GM12878 (cell line): ENCODE data around the gene POLR3K. TPM values are rescaled to one million over a fixed set of nuclear protein-coding genes. Genes with fewer than 3 reads are reported as not detected.

ENCODE experiments used
- BRCA1 ChIP-seq: IDR thresholded peaks from 2 replicates; pipeline ENCODE4 v1.6.1; 2011; ENCODE audit warnings: low read depth, low read length, improper control_type of control experiment
- CEBPB ChIP-seq, 2 experiments: fragments of 150-350 bp in 1 of 2; IDR thresholded peaks; 2 replicates each; pipeline ENCODE4 v1.6.1; 2012 to 2014; ENCODE audit warnings: low read depth in 2 of 2, low read length in 2 of 2, borderline replicate concordance in 1 of 2, inconsistent platforms in 1 of 2
- CREB1 ChIP-seq: IDR thresholded peaks from 2 replicates; pipeline ENCODE4 v1.6.1; 2012; ENCODE audit warnings: low read depth, mild to moderate bottlenecking, inconsistent platforms
- CTCF ChIP-seq, 3 experiments: IDR thresholded peaks in 2 of 3; conservative IDR thresholded peaks in 1 of 3; 2 replicates each; pipeline ENCODE4 v1.5.1; 2011; ENCODE audit warnings: low read depth in 3 of 3, low read length in 3 of 3, mild to moderate bottlenecking in 3 of 3, control low read depth in 2 of 3, moderate library complexity in 2 of 3, inconsistent platforms in 1 of 3, mixed read lengths in 1 of 3; ENCODE audit not compliant: control insufficient read depth in 2 of 3, insufficient read depth in 1 of 3; ENCODE audit errors: extremely low read depth in 1 of 3
- CUX1 ChIP-seq: IDR thresholded peaks from 2 replicates; pipeline ENCODE4 v1.6.1; 2012; ENCODE audit warnings: improper control_type of control experiment, low read depth, low read length; ENCODE audit not compliant: insufficient replicate concordance
- EGR1 ChIP-seq, 2 experiments: IDR thresholded peaks; 1 replicate in 1 of 2; 2 replicates in 1 of 2; pipeline ENCODE4 v1.6.1; 2011 to 2012; ENCODE audit warnings: low read depth in 2 of 2, low read length in 2 of 2, borderline replicate concordance in 1 of 2, mild to moderate bottlenecking in 1 of 2, moderate library complexity in 1 of 2
- ELK1 ChIP-seq: IDR thresholded peaks from 2 replicates; pipeline ENCODE4 v1.6.1; 2012; ENCODE audit warnings: low read depth, low read length, improper control_type of control experiment
- LARP7 ChIP-seq: fragments of 450-650 bp; IDR thresholded peaks from 2 replicates; pipeline ENCODE4 v1.6.1; 2017; ENCODE audit warnings: mild to moderate bottlenecking
- MTA2 ChIP-seq: fragments of 450-650 bp; IDR thresholded peaks from 2 replicates; pipeline ENCODE4 v1.6.1; 2016; ENCODE audit warnings: low read depth, mild to moderate bottlenecking, moderate library complexity
- MYC ChIP-seq: IDR thresholded peaks from 2 replicates; pipeline ENCODE4 v1.6.1; 2011; ENCODE audit warnings: mild to moderate bottlenecking, low read length, moderate library complexity, inconsistent platforms; ENCODE audit not compliant: insufficient read depth, insufficient replicate concordance, insufficient read length, severe bottlenecking
- NFYB ChIP-seq: IDR thresholded peaks from 2 replicates; pipeline ENCODE4 v1.6.1; 2011; ENCODE audit warnings: low read depth, mild to moderate bottlenecking, low read length, improper control_type of control experiment, moderate library complexity; ENCODE audit not compliant: insufficient read depth
- REST ChIP-seq: IDR thresholded peaks from 2 replicates; pipeline ENCODE4 v1.6.1; 2012; ENCODE audit warnings: mild to moderate bottlenecking, low read depth, low read length
- SMAD1 ChIP-seq: fragments of 450-650 bp; IDR thresholded peaks from 2 replicates; pipeline ENCODE4 v1.6.1; 2018; ENCODE audit warnings: mild to moderate bottlenecking, low read depth; ENCODE audit not compliant: partially characterized antibody
- SUPT20H ChIP-seq: IDR thresholded peaks from 2 replicates; pipeline ENCODE4 v1.6.1; 2011; ENCODE audit warnings: low read depth, mild to moderate bottlenecking, low read length, moderate library complexity, borderline replicate concordance; ENCODE audit not compliant: control insufficient read depth
- ZNF207 ChIP-seq: fragments of 450-650 bp; IDR thresholded peaks from 2 replicates; pipeline ENCODE4 v1.6.1; 2014; ENCODE audit warnings: antibody characterized with exemption, mild to moderate bottlenecking, borderline replicate concordance
- polyA plus RNA-seq, 11 experiments: library from polyadenylated mRNA; depleted of rRNA in 4 of 11; unstranded in 6 of 11; stranded (reverse) in 5 of 11; fragments of >200 nt; fragmentation: Nextera tagmentation in 4 of 11; fragmentation: Illumina TruSeq in 1 of 11; extraction: Ambion mirVana in 4 of 11; extraction: Trizol in 1 of 11; gene quantifications; 1 replicate in 1 of 11; 2 replicates in 10 of 11; pipeline versions ENCODE4 v1.2.1 to v1.2.3, GENCODE V29; 2011 to 2016; ENCODE audit warnings: inconsistent platforms in 2 of 11, missing spikeins in 2 of 11, low read depth in 1 of 11
- total RNA-seq, 4 experiments: library from RNA; depleted of rRNA in 3 of 4; stranded (reverse); fragments of >200 nt in 3 of 4; fragmentation: Illumina TruSeq in 1 of 4; extraction: Trizol in 1 of 4; gene quantifications; 2 replicates each; pipeline versions ENCODE4 v1.2.1 to v1.2.3, GENCODE V29; 2013 to 2021

Gene POLR3K
- total and polyA plus RNA-seq, 10 of the 15 experiments (the other 5 are each of a cell fraction or from before 2014, with no cell fraction given) = 25.3 to 222 (median 64.0) TPM

GRCh38 chr16:65745-66144 is 12.3 kb upstream of the POLR3K start (continued):
- no peak for TF ChIP-seq REST
- TF ChIP-seq MYC = no peak
- no peak for TF ChIP-seq CEBPB (IDR thresholded peaks at IDR 0.05; ENCODE audit: borderline replicate concordance in 1 of 2, low read depth in 2 of 2, low read length in 2 of 2)
- TF ChIP-seq ZNF207 = 0 out of 2 replicates have a peak, but pooled peaks have one; percentile 45
- TF ChIP-seq MTA2 = no peak
- TF ChIP-seq LARP7 = peak; percentile 57; the same call in 1 of the 2 replicates
- no peak for TF ChIP-seq SUPT20H
- no peak for TF ChIP-seq BRCA1
- TF ChIP-seq CTCF (IDR thresholded peaks at IDR 0.05 in 2 of 3, conservative IDR thresholded peaks at IDR 0.05 in 1 of 3; ENCODE audit: control insufficient read depth in 2 of 3, extremely low read depth in 1 of 3, insufficient read depth in 1 of 3, low read depth in 3 of 3, low read length in 3 of 3) = peak; percentile 97 to 99 (median 99); a peak in 5 of 6 replicates
- TF ChIP-seq SMAD1 = no peak
- TF ChIP-seq EGR1 (IDR thresholded peaks at IDR 0.05; ENCODE audit: borderline replicate concordance in 1 of 2, low read depth in 2 of 2, low read length in 2 of 2) = no peak
- TF ChIP-seq NFYB = no peak
- no peak for TF ChIP-seq CREB1
- 0 out of 2 replicates have a peak, but pooled peaks have one; percentile 32 for TF ChIP-seq ELK1
- no peak for TF ChIP-seq CUX1
